ENCODE results near the gene KCNK15. TPM values are rescaled to one million over a fixed set of nuclear protein-coding genes. Genes with fewer than 3 reads are reported as not detected.
A peak's percentile ranks its signal among the peaks of the same experiment; 100 is the strongest.

KCNK15 gene
- total RNA-seq, 1 donor from 2014 or later: 0.21 TPM

- H3K4me3 Mint-ChIP-seq: no peak overlapping the region
- Histone ChIP-seq H3K27ac (no peak overlapping the region), H3F3A (ENCODE audit: low read depth) (peaks cover 4% of the 10 kb centered on the region), H4K20me1 (ENCODE audit: low read depth) (no peaks in the 10 kb centered on the region), H3K4me1 (peaks cover 8% of the 10 kb centered on the region), H3K4me3 (no peak overlapping the region), H3K4me2 (no peak overlapping the region), H2AFZ (replicated peaks) (peak overlapping the region; percentile 36), H3K9me3 (ENCODE audit: low read depth) (no peaks in the 10 kb centered on the region), H3K79me2 (ENCODE audit: low read depth) (no peaks in the 10 kb centered on the region), H3K36me3 (no peaks in the 10 kb centered on the region), H3K27me3 (no peaks in the 10 kb centered on the region), H3K9ac (no peak overlapping the region)
- peaks cover 7% of the 10 kb centered on the region for H3K27me3 Mint-ChIP-seq (ENCODE audit: insufficient read depth, low read depth)
- H3K4me1 Mint-ChIP-seq: peaks cover 22% of the 10 kb centered on the region
- H3K27ac Mint-ChIP-seq: no peak overlapping the region
- DNase-seq (ENCODE audit: low spot score): no peak
- TF ChIP-seq, protein P1, sequence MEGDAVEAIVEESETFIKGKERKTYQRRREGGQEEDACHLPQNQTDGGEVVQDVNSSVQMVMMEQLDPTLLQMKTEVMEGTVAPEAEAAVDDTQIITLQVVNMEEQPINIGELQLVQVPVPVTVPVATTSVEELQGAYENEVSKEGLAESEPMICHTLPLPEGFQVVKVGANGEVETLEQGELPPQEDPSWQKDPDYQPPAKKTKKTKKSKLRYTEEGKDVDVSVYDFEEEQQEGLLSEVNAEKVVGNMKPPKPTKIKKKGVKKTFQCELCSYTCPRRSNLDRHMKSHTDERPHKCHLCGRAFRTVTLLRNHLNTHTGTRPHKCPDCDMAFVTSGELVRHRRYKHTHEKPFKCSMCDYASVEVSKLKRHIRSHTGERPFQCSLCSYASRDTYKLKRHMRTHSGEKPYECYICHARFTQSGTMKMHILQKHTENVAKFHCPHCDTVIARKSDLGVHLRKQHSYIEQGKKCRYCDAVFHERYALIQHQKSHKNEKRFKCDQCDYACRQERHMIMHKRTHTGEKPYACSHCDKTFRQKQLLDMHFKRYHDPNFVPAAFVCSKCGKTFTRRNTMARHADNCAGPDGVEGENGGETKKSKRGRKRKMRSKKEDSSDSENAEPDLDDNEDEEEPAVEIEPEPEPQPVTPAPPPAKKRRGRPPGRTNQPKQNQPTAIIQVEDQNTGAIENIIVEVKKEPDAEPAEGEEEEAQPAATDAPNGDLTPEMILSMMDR (IDR thresholded peaks at IDR 0.05): no peak
- no peak for TF ChIP-seq EZH2phosphoT487 (IDR thresholded peaks at IDR 0.05)
- TF ChIP-seq EZH2 (IDR thresholded peaks at IDR 0.05): no peak
- no peaks in the 10 kb centered on the region for H3K9me3 Mint-ChIP-seq
- H3K36me3 Mint-ChIP-seq: no peaks in the 10 kb centered on the region
Measured at GRCh38 chr20:44707018-44707579, 38.6 kb upstream of the KCNK15 start.

DNA sequence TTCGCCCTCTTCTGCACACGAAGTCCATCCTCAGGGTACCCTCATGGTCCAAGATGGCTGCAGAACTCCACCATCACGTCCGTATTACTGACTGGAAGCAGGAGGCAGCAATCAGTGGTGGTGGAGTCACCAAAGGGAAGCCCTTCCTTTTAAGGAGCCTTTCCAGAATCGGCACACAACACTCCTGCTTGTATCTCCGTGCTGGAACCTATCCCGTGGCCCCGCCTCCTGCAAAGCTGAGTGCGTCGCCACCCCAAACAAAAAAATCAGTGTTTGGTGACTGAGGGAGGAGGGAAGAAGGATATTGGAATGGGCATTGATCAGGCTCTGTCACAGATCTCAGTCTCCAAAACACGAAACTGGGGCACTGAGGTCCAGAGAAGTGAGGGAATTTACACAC is 36.3 kb upstream of the KCNK15 start:
- no peaks in the 10 kb centered on the region for H3K9me3 Mint-ChIP-seq

GRCh38 chr20:44709797-44710196 is 35.9 kb upstream of the KCNK15 start:
- Histone ChIP-seq H3K36me3 (no peaks in the 10 kb centered on the region), H3K27ac (no peak overlapping the region), H2AFZ (replicated peaks) (no peak overlapping the region), H3K27me3 (no peaks in the 10 kb centered on the region), H3K9ac (no peak overlapping the region), H3K4me3 (no peak overlapping the region), H3K4me1 (peaks cover 8% of the 10 kb centered on the region), H3K4me2 (no peak overlapping the region), H4K20me1 (ENCODE audit: low read depth) (no peaks in the 10 kb centered on the region), H3K79me2 (ENCODE audit: low read depth) (no peaks in the 10 kb centered on the region), H3F3A (ENCODE audit: low read depth) (peaks cover 4% of the 10 kb centered on the region), H3K9me3 (ENCODE audit: low read depth) (no peaks in the 10 kb centered on the region)
- H3K27ac Mint-ChIP-seq: no peak overlapping the region
- H3K4me1 Mint-ChIP-seq: peaks cover 17% of the 10 kb centered on the region
- no peak overlapping the region for H3K4me3 Mint-ChIP-seq
- H3K9me3 Mint-ChIP-seq: no peaks in the 10 kb centered on the region
- DNase-seq (ENCODE audit: low spot score): no peak
- TF ChIP-seq, protein P1 (IDR thresholded peaks at IDR 0.05): no peak
- no peak for TF ChIP-seq EZH2phosphoT487 (IDR thresholded peaks at IDR 0.05)
- no peak for TF ChIP-seq EZH2 (IDR thresholded peaks at IDR 0.05)
- no peaks in the 10 kb centered on the region for H3K36me3 Mint-ChIP-seq
- peaks cover 5% of the 10 kb centered on the region for H3K27me3 Mint-ChIP-seq (ENCODE audit: insufficient read depth, low read depth)

More for the DNA sequence above, 36.3 kb upstream of the KCNK15 start:
- no peak overlapping the region for H3K4me3 ChIP-seq
- no peak overlapping the region for H3K27ac ChIP-seq
- no peaks in the 10 kb centered on the region for H3K79me2 ChIP-seq (ENCODE audit: low read depth)
- TF ChIP-seq EZH2 (IDR thresholded peaks at IDR 0.05) (no peak), EZH2phosphoT487 (IDR thresholded peaks at IDR 0.05) (no peak)
- TF ChIP-seq, protein P1 (IDR thresholded peaks at IDR 0.05): no peak
- Mint-ChIP-seq H3K4me1 (peaks cover 17% of the 10 kb centered on the region), H3K36me3 (no peaks in the 10 kb centered on the region), H3K27me3 (ENCODE audit: insufficient read depth, low read depth) (peaks cover 5% of the 10 kb centered on the region), H3K4me3 (no peak overlapping the region), H3K27ac (no peak overlapping the region)
- H3K4me1 ChIP-seq: peaks cover 8% of the 10 kb centered on the region
- no peaks in the 10 kb centered on the region for H4K20me1 ChIP-seq (ENCODE audit: low read depth)
- H3F3A ChIP-seq (ENCODE audit: low read depth): peaks cover 4% of the 10 kb centered on the region
- H3K27me3 ChIP-seq: no peaks in the 10 kb centered on the region
- no peak overlapping the region for H2AFZ ChIP-seq (replicated peaks)
- H3K36me3 ChIP-seq: no peaks in the 10 kb centered on the region
- no peak overlapping the region for H3K9ac ChIP-seq
- DNase-seq (ENCODE audit: low spot score): no peak
- no peak overlapping the region for H3K4me2 ChIP-seq
- H3K9me3 ChIP-seq (ENCODE audit: low read depth): no peaks in the 10 kb centered on the region

All from neural progenitor cell (in vitro differentiated cells).